ENCODE results near the gene SREBF1.

Gene SREBF1

GRCh38 chr17:17836818-17837379 is at the start of gene SREBF1:
Gene SREBF1 (minus strand): TSS chr17:17836986. CDS start chr17:17836817, 169 bp downstream.
- DNase-seq: peak; percentile 61

GRCh38 chr17:17886226-17886625 is 49.4 kb upstream of the SREBF1 start:
- no peak for DNase-seq

DNA sequence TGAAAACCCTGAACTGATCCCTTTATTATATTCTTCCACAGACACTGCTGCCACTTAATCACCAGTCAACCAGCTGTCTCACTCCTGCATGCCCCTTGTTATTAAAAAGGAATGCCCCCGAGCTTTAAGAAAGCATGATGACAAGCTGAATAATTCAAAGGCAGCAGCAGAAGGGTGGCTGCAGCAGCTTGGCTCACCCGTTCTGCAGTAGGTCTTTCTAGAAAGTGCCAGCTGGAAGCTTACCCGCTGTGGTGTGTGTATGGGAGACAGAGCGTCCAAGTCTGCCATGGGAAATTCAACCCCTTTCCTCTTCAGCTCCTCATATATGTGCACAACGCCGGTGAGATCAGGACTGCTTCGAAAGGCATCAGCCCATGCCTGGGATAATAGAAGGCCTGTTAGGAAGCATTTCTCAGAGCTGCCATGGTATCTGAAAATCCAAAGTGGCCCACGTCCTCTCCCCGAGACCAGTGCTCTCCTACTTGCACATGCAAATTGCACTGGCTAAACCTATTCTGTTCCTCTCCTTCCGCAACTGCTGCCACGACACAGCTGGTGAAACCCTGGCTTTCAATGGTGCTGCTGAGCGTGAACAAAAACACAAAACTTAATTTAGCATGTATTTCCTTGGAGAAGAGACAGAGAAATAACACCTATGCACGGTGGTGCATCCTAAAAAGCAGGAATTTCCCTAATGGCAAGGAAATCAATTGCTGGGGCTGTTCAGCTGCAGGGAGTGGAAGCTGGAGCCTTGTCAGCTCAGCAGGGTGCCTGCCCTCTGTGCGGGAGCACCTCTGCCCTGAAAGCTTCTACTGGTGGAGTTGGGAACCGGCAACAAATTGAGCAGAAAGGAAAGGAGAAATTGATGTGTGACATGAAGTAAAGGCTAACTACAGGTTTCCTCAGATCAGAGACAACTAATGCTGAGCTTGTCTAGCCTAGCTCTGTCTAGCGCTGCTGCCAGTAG is 47.9 kb upstream of the SREBF1 start:
- DNase-seq: no peak

DNA sequence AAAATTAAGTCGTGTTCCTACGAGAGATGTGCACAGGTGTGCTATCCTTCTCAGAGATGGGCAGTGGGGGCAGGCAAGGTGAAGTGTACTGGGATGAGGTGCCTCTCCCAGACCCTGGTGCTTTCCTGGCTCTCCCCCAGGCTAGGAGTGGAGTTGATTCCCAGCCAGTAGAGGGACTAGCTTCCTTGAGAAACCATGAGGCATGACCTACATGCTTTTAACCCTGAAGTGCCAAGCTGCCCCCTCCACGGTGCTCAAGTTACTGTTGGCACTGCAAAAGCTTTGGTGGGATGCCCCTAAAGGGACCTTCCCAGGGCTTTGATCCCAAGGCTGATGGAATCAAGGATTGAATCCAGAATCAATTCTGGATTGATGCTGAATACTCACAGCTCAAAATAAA is 47.0 kb upstream of the SREBF1 start:
- DNase-seq: no peak

DNA sequence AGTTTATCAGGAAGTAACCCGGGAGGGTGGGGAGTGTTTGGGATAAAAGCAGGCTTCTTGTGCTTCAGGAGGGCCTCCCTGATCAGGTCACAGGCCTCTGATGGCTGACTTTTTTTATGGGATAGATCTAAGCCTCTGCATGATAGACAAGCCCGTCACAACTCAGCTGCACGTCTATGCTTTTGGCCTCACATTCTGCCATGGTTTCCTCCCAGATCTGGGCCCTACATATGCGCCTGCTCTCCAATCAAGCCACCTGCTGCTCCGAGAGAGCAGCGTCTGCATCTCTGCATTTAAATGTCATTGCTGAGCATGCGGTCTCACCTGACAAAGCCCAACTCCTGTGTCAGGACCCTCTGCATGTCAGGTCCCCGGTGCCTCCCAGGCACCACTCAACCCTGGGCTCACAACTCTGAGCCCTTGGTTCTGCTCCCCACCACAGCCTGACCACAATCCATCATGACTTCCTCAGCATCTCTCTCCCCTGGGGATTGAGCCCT is 45.3 kb upstream of the SREBF1 start:
- no peak for DNase-seq

- DNase-seq: no peak
Observed at GRCh38 chr17:17880577-17881196, 43.9 kb upstream of the SREBF1 start.

GRCh38 chr17:17877529-17878358 is 41.0 kb upstream of the SREBF1 start:
- peak; percentile 91 for DNase-seq

DNA sequence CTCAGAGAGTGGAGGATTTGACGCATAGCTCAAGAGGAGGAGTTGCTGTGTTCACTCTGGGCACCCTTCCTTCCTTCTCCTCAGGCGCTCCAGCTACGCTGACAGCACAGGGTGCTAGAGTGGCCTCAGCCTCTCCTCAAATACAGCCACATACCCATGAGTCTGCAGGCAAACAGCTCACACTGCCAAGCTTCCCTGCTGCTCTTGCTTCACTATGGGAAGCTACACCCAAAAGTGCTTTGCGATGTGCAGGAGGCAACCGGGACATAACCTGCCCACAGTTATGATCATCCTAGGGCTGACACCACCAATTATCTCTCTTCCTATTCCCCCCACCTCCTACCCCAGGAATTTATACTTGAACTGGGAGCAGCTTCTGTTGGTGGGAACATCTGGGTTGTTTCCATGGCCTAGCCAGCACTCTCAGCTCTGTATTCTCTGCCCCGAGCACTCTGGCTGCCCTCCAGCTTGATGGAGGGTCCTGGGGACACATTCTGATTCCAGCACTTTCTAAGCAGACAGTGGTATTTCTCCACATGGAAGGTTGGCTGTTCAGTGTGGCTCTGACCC is 40.3 kb upstream of the SREBF1 start:
- peak; percentile 30 for DNase-seq

DNA sequence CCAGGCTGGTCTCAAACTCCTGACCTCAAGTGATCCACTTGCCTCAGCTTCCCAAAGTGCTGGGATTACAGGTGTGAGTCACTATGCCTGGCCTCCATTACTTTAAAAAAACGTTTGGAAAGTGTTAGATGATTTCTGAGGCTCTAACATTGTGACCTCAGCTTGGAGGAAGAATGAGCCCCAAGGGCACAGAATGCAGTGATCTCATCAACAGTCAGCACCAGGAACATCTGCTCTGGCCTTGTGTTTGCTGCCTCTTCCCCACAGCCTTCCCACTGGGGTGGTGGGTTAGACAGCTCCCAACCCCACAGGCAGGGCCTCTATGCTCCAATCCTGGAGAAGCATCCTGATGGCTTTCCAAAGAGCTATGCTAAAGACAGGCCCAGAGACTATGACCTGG is 37.7 kb upstream of the SREBF1 start:
- peak; percentile 79 for DNase-seq

- DNase-seq: no peak
Observed at GRCh38 chr17:17873450-17873991, 36.7 kb upstream of the SREBF1 start.

- no peak for DNase-seq
Observed at GRCh38 chr17:17872547-17873345, 36.0 kb upstream of the SREBF1 start.

GRCh38 chr17:17871913-17872312 is 35.1 kb upstream of the SREBF1 start:
- DNase-seq: no peak

GRCh38 chr17:17870247-17870646 is 33.5 kb upstream of the SREBF1 start:
- DNase-seq: no peak

- DNase-seq: peak; percentile 44
Observed at GRCh38 chr17:17868641-17869522, 32.1 kb upstream of the SREBF1 start.

DNA sequence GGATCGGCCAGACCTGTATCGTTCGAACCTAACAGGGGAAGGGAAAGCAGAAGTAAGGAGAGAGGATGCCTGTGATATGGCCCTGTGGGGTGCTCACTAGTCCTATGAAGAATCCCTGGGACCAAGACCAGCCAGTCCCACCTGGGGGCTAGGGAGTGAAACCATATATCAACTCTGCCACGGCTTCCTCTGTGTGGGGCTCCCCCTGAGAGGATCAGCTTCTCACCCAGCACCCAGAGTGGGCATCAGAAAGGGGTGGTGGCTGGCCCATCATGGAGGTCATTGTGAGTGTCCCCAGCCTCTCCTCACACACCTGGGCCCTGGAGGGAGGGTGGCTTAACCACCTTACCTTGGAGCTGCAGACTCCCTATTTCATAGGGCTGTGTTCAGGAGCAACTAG is 30.1 kb upstream of the SREBF1 start:
- DNase-seq: no peak

DNA sequence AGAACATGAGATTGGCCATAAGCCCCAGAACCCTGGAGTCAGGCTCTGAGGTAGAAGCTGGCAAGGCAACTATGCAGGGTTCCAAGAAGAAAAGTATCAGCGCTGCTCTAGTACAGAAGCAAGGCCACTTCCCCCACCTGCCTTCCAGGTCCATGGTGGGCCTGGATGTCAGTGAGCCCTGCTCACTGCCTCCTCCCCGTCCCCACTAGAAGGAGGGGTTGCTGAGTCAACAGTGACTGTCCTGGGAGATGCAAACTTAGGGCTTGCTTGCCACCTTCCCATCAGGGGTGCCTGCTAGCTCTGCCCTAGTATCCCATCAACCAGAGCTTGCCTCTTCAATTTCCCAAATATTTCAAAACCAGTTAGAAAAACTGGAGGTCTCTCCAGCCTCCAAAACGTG is 29.6 kb upstream of the SREBF1 start:
- no peak for DNase-seq

DNA sequence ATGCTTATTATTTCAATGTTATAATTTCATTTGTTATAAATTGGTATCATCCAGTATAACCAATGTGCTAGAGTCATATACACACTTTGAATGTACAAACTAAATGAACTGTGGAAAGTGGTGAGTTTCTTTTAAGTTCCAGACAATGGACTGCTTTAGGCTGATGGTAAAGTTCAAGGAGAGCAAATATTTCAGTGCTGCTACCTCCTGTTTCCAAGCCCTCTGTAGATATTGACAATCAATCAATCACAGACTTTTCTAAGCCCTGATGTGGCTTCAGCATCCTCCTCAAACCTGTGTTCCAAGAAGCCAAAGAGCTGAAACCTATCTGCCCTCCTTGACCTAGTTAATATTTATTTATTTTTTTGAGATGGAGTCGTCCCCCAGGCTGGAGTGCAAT is 28.2 kb upstream of the SREBF1 start:
- DNase-seq: no peak

- DNase-seq: no peak
Observed at GRCh38 chr17:17860766-17861107, 24.0 kb upstream of the SREBF1 start.

DNA sequence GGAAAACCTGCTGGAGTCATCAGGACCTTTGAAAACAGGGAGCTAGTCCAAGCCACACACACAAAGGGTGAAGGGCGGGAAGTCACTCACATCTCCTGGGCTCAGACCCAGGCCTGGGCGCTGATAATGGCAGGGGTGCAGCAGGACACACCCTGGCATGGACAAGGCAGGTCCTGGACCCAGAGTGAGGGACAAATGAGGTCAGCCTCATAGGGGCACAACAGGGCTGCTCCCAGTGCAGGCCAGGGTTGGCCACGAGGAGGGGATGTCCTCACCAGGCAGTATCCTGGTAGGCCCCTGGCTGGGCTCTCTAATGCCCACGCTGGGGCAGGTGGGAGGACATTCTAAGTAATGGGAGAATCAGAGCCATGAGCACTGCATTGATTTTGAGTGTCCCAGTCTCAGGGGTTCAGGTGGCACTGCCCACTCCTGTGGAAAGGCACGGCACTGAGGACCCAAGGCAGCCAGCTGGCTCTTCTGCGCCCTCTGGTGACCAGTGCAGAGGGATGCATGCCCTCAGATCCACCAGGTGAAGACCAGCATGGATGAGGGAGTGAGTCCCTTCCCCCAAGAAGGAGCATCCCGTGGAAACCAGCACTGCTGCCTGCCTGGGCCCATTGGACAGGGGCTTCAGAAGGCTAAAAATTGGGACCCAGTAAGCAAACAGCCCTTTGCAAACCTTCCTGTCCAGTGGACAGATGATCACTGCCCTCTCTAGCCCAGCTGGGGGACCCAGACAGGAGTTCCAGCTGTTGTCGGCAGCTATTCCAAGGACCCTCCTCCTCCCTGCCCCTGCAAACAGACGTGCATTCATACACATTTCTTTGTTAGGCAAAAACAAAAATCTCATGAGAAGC is 23.4 kb upstream of the SREBF1 start:
- peak; percentile 48 for DNase-seq

Measured in fibroblast of skin of right quadriceps (primary cell).